DOHH2 (cell line): ENCODE measurements around the gene DCLRE1C.
A peak's percentile ranks its signal among the peaks of the same experiment; 100 is the strongest.

ENCODE experiments used
- H3F3A ChIP-seq: fragments of 200-600 bp; sonication (generic), shearing (Covaris generic); 2 replicates; pipeline ENCODE4 v1.6.0; 2016; ENCODE audit warnings: antibody characterized with exemption, mild to moderate bottlenecking; ENCODE audit not compliant: control insufficient read depth, insufficient read depth
- H3K27ac ChIP-seq: fragments of 200-600 bp; sonication (generic); 2 replicates; pipeline ENCODE4 v1.5.1; 2014; ENCODE audit warnings: low read depth, mild to moderate bottlenecking, low read length, moderate library complexity
- H3K27me3 ChIP-seq: fragments of 200-600 bp; sonication (generic); 2 replicates; pipeline ENCODE4 v1.6.1; 2014; ENCODE audit warnings: mild to moderate bottlenecking, low read length, mixed read lengths; ENCODE audit not compliant: control insufficient read depth
- H3K36me3 ChIP-seq: fragments of 200-600 bp; sonication (generic); 2 replicates; pipeline ENCODE4 v1.6.1; 2014; ENCODE audit warnings: mild to moderate bottlenecking, low read length, moderate library complexity, mixed read lengths; ENCODE audit not compliant: control insufficient read depth
- H3K4me1 ChIP-seq: fragments of 200-600 bp; sonication (generic); 2 replicates; pipeline ENCODE4 v1.6.1; 2014; ENCODE audit warnings: mild to moderate bottlenecking, low read length, mixed read lengths; ENCODE audit not compliant: control insufficient read depth
- H3K4me2 ChIP-seq: fragments of 200-600 bp; sonication (generic); 2 replicates; pipeline ENCODE4 v1.6.0; 2014; ENCODE audit warnings: mild to moderate bottlenecking, low read length, moderate library complexity
- H3K4me3 ChIP-seq: fragments of 200-600 bp; sonication (generic); 2 replicates; pipeline ENCODE4 v1.5.1; 2014; ENCODE audit warnings: mild to moderate bottlenecking, low read length, mixed read lengths
- H3K79me2 ChIP-seq: fragments of 200-600 bp; sonication (generic); 2 replicates; pipeline ENCODE4 v1.6.1; 2014; ENCODE audit warnings: mild to moderate bottlenecking, low read length, mixed read lengths; ENCODE audit not compliant: control insufficient read depth
- H3K9me2 ChIP-seq: fragments of 200-600 bp; sonication (generic); replicated peaks from 2 replicates; pipeline ENCODE4 v1.6.1; 2014; ENCODE audit warnings: mild to moderate bottlenecking, low read length, mixed read lengths; ENCODE audit not compliant: control insufficient read depth
- H3K9me3 ChIP-seq: fragments of 200-600 bp; sonication (generic); 2 replicates; pipeline ENCODE4 v1.6.1; 2014; ENCODE audit warnings: antibody characterized with exemption, low read length, mixed read lengths; ENCODE audit not compliant: control insufficient read depth, insufficient read depth
- H4K20me1 ChIP-seq: fragments of 200-600 bp; sonication (generic); 2 replicates; pipeline ENCODE4 v1.6.0; 2014; ENCODE audit warnings: low read depth, mild to moderate bottlenecking, antibody characterized with exemption, low read length, moderate library complexity; ENCODE audit not compliant: control insufficient read depth, insufficient read depth
- EZH2phosphoT487 ChIP-seq: fragments of 200-600 bp; sonication (generic); IDR thresholded peaks from 2 replicates; pipeline ENCODE4 v1.6.1; 2017; ENCODE audit warnings: borderline replicate concordance, mild to moderate bottlenecking, antibody characterized with exemption, low read length, moderate library complexity, mixed read lengths
- TF ChIP-seq, protein P1 (sequence below): fragments of 200-600 bp; sonication (generic); IDR thresholded peaks from one replicate; pipeline ENCODE4 v1.5.1; 2014; ENCODE audit warnings: antibody characterized with exemption, mild to moderate bottlenecking, low read depth, low read length; ENCODE audit not compliant: poor library complexity, severe bottlenecking

The DCLRE1C gene

DNA sequence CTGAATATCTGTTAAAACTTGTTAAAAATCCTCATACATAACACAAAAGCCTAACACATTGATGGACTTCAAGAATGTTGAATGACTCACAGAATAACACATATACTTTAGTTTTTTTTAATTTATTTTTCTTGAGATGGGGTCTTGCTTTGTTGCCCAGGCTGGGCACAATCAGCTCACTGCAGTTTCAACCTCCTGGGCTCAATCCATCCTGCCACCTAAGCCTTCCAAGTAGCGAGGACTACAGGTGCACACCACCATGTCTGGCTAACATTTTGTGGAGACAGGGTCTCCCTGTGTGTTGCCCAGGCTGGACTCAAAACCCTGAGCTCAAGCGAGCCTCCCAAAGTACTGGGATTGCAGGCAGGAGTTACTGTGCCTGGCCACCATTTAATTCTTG is 47.1 kb downstream of the DCLRE1C start:
- peaks cover 90% of the 10 kb centered on the region for H3K36me3 ChIP-seq
- H3K9me2 ChIP-seq: no peaks in the 10 kb centered on the region
- TF ChIP-seq, protein P1, sequence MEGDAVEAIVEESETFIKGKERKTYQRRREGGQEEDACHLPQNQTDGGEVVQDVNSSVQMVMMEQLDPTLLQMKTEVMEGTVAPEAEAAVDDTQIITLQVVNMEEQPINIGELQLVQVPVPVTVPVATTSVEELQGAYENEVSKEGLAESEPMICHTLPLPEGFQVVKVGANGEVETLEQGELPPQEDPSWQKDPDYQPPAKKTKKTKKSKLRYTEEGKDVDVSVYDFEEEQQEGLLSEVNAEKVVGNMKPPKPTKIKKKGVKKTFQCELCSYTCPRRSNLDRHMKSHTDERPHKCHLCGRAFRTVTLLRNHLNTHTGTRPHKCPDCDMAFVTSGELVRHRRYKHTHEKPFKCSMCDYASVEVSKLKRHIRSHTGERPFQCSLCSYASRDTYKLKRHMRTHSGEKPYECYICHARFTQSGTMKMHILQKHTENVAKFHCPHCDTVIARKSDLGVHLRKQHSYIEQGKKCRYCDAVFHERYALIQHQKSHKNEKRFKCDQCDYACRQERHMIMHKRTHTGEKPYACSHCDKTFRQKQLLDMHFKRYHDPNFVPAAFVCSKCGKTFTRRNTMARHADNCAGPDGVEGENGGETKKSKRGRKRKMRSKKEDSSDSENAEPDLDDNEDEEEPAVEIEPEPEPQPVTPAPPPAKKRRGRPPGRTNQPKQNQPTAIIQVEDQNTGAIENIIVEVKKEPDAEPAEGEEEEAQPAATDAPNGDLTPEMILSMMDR: no peak
- no peak for TF ChIP-seq EZH2phosphoT487
- H3F3A ChIP-seq: peaks cover 32% of the 10 kb centered on the region
- no peaks in the 10 kb centered on the region for H3K4me1 ChIP-seq
- peaks cover 20% of the 10 kb centered on the region for H3K79me2 ChIP-seq
- H3K27me3 ChIP-seq: no peaks in the 10 kb centered on the region
- no peak overlapping the region for H3K27ac ChIP-seq
- peaks cover 3% of the 10 kb centered on the region; the same call in 1 of the 2 replicates for H4K20me1 ChIP-seq
- no peak overlapping the region for H3K4me3 ChIP-seq
- no peak overlapping the region for H3K4me2 ChIP-seq
- H3K9me3 ChIP-seq: no peaks in the 10 kb centered on the region

DNA sequence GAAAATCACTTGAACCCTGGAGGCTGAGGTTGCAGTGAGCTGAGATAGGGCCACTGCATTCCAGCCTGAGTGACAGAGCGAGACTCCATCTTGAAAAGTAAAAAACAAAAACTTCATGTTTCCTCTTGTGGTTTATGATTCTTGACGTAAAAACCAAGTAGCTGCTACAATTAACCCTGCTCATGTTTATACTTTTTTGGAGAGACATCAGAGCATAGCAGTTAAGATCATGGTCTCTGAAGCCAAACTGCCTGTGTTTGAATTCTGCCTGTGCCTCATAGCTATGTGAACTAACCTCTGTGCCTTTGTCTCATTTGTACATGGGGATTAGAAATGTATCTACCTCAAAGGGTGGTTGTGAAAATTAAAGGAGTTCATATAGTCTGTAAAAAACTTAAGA is 48.0 kb downstream of the DCLRE1C start:
- Histone ChIP-seq H3K9me3 (no peaks in the 10 kb centered on the region), H3K4me3 (no peak overlapping the region), H4K20me1 (peaks cover 3% of the 10 kb centered on the region; the same call in 1 of the 2 replicates), H3K79me2 (peaks cover 15% of the 10 kb centered on the region), H3K36me3 (peaks cover 89% of the 10 kb centered on the region), H3K4me1 (no peaks in the 10 kb centered on the region), H3K4me2 (no peak overlapping the region), H3K27ac (no peak overlapping the region), H3K9me2 (no peaks in the 10 kb centered on the region), H3F3A (peaks cover 32% of the 10 kb centered on the region), H3K27me3 (no peaks in the 10 kb centered on the region)
- TF ChIP-seq, protein P1: no peak
- TF ChIP-seq EZH2phosphoT487: no peak

DNA sequence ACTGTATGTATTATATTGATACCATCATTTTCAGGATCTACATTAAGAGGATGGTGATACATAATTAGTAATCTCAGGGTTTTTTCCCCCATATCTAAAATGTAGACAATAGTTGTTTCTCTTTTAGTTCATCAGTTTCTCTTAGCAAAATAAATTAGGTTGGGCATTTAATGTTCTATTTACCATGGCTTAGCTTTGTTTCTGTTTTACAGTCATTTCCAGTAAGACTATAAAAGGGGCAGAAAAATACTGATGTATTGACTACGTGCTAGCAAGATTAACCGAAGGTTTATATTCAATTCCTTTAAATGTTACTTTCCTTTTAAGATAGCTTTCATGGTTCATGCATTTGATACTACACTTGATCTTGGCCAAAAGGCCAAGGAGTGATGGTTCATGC is 49.0 kb downstream of the DCLRE1C start:
- TF ChIP-seq EZH2phosphoT487: no peak
- TF ChIP-seq, protein P1: no peak
- no peaks in the 10 kb centered on the region for H3K9me2 ChIP-seq
- no peaks in the 10 kb centered on the region for H3K9me3 ChIP-seq
- H3K4me3 ChIP-seq: no peak overlapping the region
- no peaks in the 10 kb centered on the region for H3K4me1 ChIP-seq
- no peaks in the 10 kb centered on the region for H3K27me3 ChIP-seq
- H3K4me2 ChIP-seq: no peak overlapping the region
- H3K36me3 ChIP-seq: peaks cover 88% of the 10 kb centered on the region
- peaks cover 3% of the 10 kb centered on the region; the same call in 1 of the 2 replicates for H4K20me1 ChIP-seq
- H3K27ac ChIP-seq: no peak overlapping the region
- peaks cover 14% of the 10 kb centered on the region for H3K79me2 ChIP-seq
- H3F3A ChIP-seq: peaks cover 36% of the 10 kb centered on the region

- TF ChIP-seq, protein P1: peak; percentile 56
- TF ChIP-seq EZH2phosphoT487: no peak
- peaks cover 39% of the 10 kb centered on the region for H3F3A ChIP-seq
- no peaks in the 10 kb centered on the region for H3K27me3 ChIP-seq
- H4K20me1 ChIP-seq: peaks cover 3% of the 10 kb centered on the region; the same call in 1 of the 2 replicates
- H3K27ac ChIP-seq: no peak overlapping the region
- H3K4me2 ChIP-seq: no peak overlapping the region
- H3K79me2 ChIP-seq: peaks cover 13% of the 10 kb centered on the region
- H3K36me3 ChIP-seq: peaks cover 88% of the 10 kb centered on the region
- no peak overlapping the region for H3K4me3 ChIP-seq
- no peaks in the 10 kb centered on the region for H3K9me2 ChIP-seq
- no peaks in the 10 kb centered on the region for H3K9me3 ChIP-seq
- no peaks in the 10 kb centered on the region for H3K4me1 ChIP-seq
These were observed 49.6 kb downstream of the DCLRE1C start for GRCh38 chr10:14904316-14904732.
